ENCODE measurements around the gene PPP2R2C. TPM values are rescaled to one million over a fixed set of nuclear protein-coding genes. Genes with fewer than 3 reads are reported as not detected.

PPP2R2C gene
- total and polyA plus RNA-seq, 9 of the 15 experiments (the other 6 are each of a cell fraction or from before 2014, with no cell fraction given): 0.04 to 0.06 TPM; not detected in 7

DNA sequence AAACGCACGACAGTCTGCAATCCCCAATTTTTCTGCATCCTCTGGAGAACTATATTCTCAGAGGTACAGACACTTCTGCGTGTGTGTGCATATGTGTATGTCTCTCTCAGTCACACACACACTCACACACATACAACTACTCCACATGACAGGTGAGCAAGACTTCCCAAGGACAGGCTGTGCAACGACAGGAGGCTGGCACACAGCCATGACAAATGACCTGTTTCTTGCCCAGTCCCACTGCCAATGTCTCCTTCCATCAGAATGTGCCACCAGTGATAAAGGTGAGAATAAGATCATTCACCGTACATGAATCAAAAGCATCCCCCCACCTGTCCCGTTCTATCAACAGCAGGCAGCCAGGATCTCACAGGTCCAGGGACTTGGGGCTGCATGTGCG, 52.4 kb downstream of the PPP2R2C start:
- no peaks in the 10 kb centered on the region for H3K36me3 ChIP-seq (ENCODE audit: control insufficient read depth, insufficient read depth, low read length)
- TF ChIP-seq ZNF175 (CRISPR knock-in tag; IDR thresholded peaks at IDR 0.05; ENCODE audit: low read depth) (0 out of 2 replicates have a peak, but pooled peaks have one; percentile 11), ZNF766 (CRISPR knock-in tag; conservative IDR thresholded peaks at IDR 0.05) (0 out of 2 replicates have a peak, but pooled peaks have one; percentile 12), ETV1 (tag; conservative IDR thresholded peaks at IDR 0.05; ENCODE audit: low read depth) (no peak)
- TF ChIP-seq, protein P1, sequence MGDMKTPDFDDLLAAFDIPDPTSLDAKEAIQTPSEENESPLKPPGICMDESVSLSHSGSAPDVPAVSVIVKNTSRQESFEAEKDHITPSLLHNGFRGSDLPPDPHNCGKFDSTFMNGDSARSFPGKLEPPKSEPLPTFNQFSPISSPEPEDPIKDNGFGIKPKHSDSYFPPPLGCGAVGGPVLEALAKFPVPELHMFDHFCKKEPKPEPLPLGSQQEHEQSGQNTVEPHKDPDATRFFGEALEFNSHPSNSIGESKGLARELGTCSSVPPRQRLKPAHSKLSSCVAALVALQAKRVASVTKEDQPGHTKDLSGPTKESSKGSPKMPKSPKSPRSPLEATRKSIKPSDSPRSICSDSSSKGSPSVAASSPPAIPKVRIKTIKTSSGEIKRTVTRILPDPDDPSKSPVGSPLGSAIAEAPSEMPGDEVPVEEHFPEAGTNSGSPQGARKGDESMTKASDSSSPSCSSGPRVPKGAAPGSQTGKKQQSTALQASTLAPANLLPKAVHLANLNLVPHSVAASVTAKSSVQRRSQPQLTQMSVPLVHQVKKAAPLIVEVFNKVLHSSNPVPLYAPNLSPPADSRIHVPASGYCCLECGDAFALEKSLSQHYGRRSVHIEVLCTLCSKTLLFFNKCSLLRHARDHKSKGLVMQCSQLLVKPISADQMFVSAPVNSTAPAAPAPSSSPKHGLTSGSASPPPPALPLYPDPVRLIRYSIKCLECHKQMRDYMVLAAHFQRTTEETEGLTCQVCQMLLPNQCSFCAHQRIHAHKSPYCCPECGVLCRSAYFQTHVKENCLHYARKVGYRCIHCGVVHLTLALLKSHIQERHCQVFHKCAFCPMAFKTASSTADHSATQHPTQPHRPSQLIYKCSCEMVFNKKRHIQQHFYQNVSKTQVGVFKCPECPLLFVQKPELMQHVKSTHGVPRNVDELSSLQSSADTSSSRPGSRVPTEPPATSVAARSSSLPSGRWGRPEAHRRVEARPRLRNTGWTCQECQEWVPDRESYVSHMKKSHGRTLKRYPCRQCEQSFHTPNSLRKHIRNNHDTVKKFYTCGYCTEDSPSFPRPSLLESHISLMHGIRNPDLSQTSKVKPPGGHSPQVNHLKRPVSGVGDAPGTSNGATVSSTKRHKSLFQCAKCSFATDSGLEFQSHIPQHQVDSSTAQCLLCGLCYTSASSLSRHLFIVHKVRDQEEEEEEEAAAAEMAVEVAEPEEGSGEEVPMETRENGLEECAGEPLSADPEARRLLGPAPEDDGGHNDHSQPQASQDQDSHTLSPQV (IDR thresholded peaks at IDR 0.05): no peak
- DNase-seq (ENCODE audit: extremely low read depth in 1 of 4, low spot score in 3 of 4): no peak
- no peaks in the 10 kb centered on the region; the same call in 1 of the 2 replicates for H4K20me1 ChIP-seq (replicated peaks; ENCODE audit: control insufficient read depth, insufficient read depth, low read length)
- 6% methylated on average over 7 of the region's 7 CpGs for WGBS (ENCODE audit: insufficient coverage, low coverage, missing lambda C conversion rate)
- in situ Hi-C loops (cut with MboI): no loop called here
- no peaks in the 10 kb centered on the region for H3K9me1 ChIP-seq (ENCODE audit: control insufficient read depth, insufficient read depth, low read length)
- H3K4me1 ChIP-seq (replicated peaks in 1 of 2; ENCODE audit: control insufficient read depth in 2 of 2, insufficient read depth in 2 of 2, low read length in 2 of 2): peaks cover 0 to 4% of the 10 kb centered on the region in 2 experiments; a peak in 3 of 5 replicates
- H3K4me3 ChIP-seq: no peak overlapping the region
- POLR2A ChIA-PET: no interaction called here
- H3K9me3 ChIP-seq (replicated peaks; ENCODE audit: control insufficient read depth, insufficient read depth, low read depth, low read length): no peaks in the 10 kb centered on the region
- H3K27ac ChIP-seq (ENCODE audit: extremely low read depth, low read depth, low read length): no peak overlapping the region
- no peak overlapping the region for H3K4me2 ChIP-seq (ENCODE audit: insufficient read depth, low read length)
- FAIRE-seq: no peak
- no peak overlapping the region for H3K9ac ChIP-seq (ENCODE audit: insufficient read depth in 1 of 2, low read depth in 2 of 2, low read length in 2 of 2)
- H3K79me2 ChIP-seq (ENCODE audit: control insufficient read depth, insufficient read depth, low read length): no peaks in the 10 kb centered on the region
- BruUV-seq (replicated peaks): no TSS peak
- H2AFZ ChIP-seq (ENCODE audit: low read depth, low read length): no peak overlapping the region
- CTCF ChIA-PET (ENCODE audit: low intra/inter-chr PET ratio): no interaction called here
- intact Hi-C loops (cut with micrococcal nuclease): no loop called here
- ATAC-seq: no peak
- H3K27me3 ChIP-seq (ENCODE audit: control insufficient read depth in 2 of 2, insufficient read depth in 2 of 2, low read length in 2 of 2): peaks cover 3 to 35% of the 10 kb centered on the region in 2 experiments; a peak in 3 of 5 replicates
